HepG2 (cell line): ENCODE results near the gene ABCC12. TPM values are rescaled to one million over a fixed set of nuclear protein-coding genes. Genes with fewer than 3 reads are reported as not detected.
A peak's percentile ranks its signal among the peaks of the same experiment; 100 is the strongest.

ENCODE experiments used
- CEBPG ChIP-seq: IDR thresholded peaks from 2 replicates; pipeline ENCODE4 v1.6.1; 2016
- CREM ChIP-seq, 2 experiments: sonication (generic) in 1 of 2; formaldehyde crosslinking in 1 of 2; IDR thresholded peaks; 2 replicates each; pipeline versions ENCODE4 v1.4.0 to v1.6.1; 2016 to 2020; ENCODE audit warnings: antibody characterized with exemption in 1 of 2, mild to moderate bottlenecking in 1 of 2, missing genetic modification reagents in 1 of 2
- ERF ChIP-seq: IDR thresholded peaks from 2 replicates; pipeline ENCODE4 v1.6.1; 2018; ENCODE audit warnings: missing biosample characterization, missing genetic modification reagents
- ETV5 ChIP-seq: IDR thresholded peaks from 2 replicates; pipeline ENCODE4 v1.6.1; 2018; ENCODE audit warnings: missing biosample characterization, missing genetic modification reagents, inconsistent platforms, borderline replicate concordance
- PHF21A ChIP-seq: sonication (generic); formaldehyde crosslinking; IDR thresholded peaks from 2 replicates; pipeline ENCODE4 v1.5.0; 2020; ENCODE audit warnings: mild to moderate bottlenecking, missing genetic modification reagents
- SAP130 ChIP-seq: IDR thresholded peaks from 2 replicates; pipeline ENCODE4 v1.6.1; 2016; ENCODE audit warnings: low read depth
- SETDB1 ChIP-seq: sonication (generic); formaldehyde crosslinking; IDR thresholded peaks from 2 replicates; pipeline ENCODE4 v1.5.1; 2020; ENCODE audit warnings: missing genetic modification reagents, mild to moderate bottlenecking, borderline replicate concordance
- ZNF124 ChIP-seq: sonication (generic); formaldehyde crosslinking; IDR thresholded peaks from 2 replicates; pipeline ENCODE4 v1.4.0; 2020; ENCODE audit warnings: missing genetic modification reagents
- ZNF441 ChIP-seq: sonication (generic); formaldehyde crosslinking; IDR thresholded peaks from 2 replicates; pipeline ENCODE4 v1.7.0; 2021; ENCODE audit warnings: missing genetic modification reagents, borderline replicate concordance
- polyA plus RNA-seq, 8 experiments: library from polyadenylated mRNA; depleted of rRNA in 3 of 8; stranded (reverse) in 7 of 8; unstranded in 1 of 8; fragments of >200 nt; fragmentation: Illumina TruSeq in 4 of 8; extraction: Trizol in 4 of 8; gene quantifications; 2 replicates each; pipeline versions ENCODE4 v1.2.1 to v1.2.3, GENCODE V29; 2011 to 2016; ENCODE audit warnings: low read depth in 4 of 8, missing spikeins in 1 of 8, mixed read lengths in 1 of 8; ENCODE audit not compliant: insufficient read depth in 1 of 8
- total RNA-seq, 5 experiments: library from RNA; depleted of rRNA; stranded (reverse); fragments of >200 nt; fragmentation: Illumina TruSeq; extraction: Trizol; gene quantifications; 2 replicates each; pipeline ENCODE4 v1.2.3, GENCODE V29; 2016; ENCODE audit warnings: low read depth in 1 of 5
- TF ChIP-seq, protein P1 (sequence below): sonication (generic); formaldehyde crosslinking; IDR thresholded peaks from 2 replicates; pipeline ENCODE4 v1.5.0; 2020; ENCODE audit warnings: mild to moderate bottlenecking, low read depth, missing genetic modification reagents, borderline replicate concordance
- TF ChIP-seq, protein P2 (sequence below): sonication (generic); formaldehyde crosslinking; IDR thresholded peaks from 2 replicates; pipeline ENCODE4 v1.5.0; 2020; ENCODE audit warnings: mild to moderate bottlenecking, missing genetic modification reagents, borderline replicate concordance
- TF ChIP-seq, protein P3 (sequence below), 2 experiments: sonication (generic) in 1 of 2; formaldehyde crosslinking in 1 of 2; IDR thresholded peaks; 2 replicates each; pipeline versions ENCODE4 v1.6.1 to v1.9.0; 2014 to 2022; ENCODE audit warnings: antibody characterized with exemption in 1 of 2, borderline replicate concordance in 1 of 2, inconsistent platforms in 1 of 2, low read depth in 1 of 2, missing genetic modification reagents in 1 of 2
- TF ChIP-seq, protein P4 (sequence below): sonication (generic); formaldehyde crosslinking; IDR thresholded peaks from 2 replicates; pipeline ENCODE4 v1.4.0; 2020; ENCODE audit warnings: mild to moderate bottlenecking, missing genetic modification reagents

ABCC12 gene
- total and polyA plus RNA-seq, 2 of the 13 experiments (the other 11 are each of a cell fraction or from before 2014, with no cell fraction given): not detected

DNA sequence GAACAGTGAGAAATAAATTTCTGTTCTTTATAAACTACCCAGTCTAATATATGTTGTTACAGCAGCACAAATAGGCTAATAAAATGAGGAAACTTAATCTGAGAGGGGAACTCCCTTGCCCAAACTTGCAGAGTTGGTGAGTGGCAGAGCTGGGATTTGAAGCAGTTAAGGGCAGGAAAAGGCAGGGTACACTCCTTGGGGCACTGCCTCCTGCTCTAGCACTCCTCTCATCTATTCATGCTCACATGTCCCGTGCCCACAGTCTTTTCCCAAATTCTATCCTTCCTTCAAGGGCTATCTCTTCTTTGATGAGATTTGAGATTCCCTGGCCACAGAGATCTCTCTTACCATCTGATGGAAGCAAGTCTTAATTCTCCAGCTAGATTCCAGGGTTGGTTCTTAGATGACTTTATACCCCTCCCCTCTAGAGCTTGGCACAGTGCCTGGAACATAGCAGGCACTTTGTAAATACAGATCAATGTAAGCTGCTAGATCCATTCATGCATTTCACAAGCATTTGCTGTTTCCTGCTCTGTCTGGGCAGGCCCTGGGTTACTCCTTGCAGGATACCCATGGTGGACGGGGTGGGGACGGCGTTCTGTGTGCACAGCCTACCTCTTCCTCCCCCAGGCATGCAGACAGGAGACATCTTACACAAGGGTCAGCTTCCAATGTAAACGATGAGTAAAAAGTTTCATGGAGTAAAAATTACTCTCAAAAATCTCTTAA is 39.2 kb upstream of the ABCC12 start (continued):
- TF ChIP-seq, protein P1, sequence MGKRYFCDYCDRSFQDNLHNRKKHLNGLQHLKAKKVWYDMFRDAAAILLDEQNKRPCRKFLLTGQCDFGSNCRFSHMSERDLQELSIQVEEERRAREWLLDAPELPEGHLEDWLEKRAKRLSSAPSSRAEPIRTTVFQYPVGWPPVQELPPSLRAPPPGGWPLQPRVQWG (CRISPR knock-in tag): no peak
- TF ChIP-seq, protein P2, sequence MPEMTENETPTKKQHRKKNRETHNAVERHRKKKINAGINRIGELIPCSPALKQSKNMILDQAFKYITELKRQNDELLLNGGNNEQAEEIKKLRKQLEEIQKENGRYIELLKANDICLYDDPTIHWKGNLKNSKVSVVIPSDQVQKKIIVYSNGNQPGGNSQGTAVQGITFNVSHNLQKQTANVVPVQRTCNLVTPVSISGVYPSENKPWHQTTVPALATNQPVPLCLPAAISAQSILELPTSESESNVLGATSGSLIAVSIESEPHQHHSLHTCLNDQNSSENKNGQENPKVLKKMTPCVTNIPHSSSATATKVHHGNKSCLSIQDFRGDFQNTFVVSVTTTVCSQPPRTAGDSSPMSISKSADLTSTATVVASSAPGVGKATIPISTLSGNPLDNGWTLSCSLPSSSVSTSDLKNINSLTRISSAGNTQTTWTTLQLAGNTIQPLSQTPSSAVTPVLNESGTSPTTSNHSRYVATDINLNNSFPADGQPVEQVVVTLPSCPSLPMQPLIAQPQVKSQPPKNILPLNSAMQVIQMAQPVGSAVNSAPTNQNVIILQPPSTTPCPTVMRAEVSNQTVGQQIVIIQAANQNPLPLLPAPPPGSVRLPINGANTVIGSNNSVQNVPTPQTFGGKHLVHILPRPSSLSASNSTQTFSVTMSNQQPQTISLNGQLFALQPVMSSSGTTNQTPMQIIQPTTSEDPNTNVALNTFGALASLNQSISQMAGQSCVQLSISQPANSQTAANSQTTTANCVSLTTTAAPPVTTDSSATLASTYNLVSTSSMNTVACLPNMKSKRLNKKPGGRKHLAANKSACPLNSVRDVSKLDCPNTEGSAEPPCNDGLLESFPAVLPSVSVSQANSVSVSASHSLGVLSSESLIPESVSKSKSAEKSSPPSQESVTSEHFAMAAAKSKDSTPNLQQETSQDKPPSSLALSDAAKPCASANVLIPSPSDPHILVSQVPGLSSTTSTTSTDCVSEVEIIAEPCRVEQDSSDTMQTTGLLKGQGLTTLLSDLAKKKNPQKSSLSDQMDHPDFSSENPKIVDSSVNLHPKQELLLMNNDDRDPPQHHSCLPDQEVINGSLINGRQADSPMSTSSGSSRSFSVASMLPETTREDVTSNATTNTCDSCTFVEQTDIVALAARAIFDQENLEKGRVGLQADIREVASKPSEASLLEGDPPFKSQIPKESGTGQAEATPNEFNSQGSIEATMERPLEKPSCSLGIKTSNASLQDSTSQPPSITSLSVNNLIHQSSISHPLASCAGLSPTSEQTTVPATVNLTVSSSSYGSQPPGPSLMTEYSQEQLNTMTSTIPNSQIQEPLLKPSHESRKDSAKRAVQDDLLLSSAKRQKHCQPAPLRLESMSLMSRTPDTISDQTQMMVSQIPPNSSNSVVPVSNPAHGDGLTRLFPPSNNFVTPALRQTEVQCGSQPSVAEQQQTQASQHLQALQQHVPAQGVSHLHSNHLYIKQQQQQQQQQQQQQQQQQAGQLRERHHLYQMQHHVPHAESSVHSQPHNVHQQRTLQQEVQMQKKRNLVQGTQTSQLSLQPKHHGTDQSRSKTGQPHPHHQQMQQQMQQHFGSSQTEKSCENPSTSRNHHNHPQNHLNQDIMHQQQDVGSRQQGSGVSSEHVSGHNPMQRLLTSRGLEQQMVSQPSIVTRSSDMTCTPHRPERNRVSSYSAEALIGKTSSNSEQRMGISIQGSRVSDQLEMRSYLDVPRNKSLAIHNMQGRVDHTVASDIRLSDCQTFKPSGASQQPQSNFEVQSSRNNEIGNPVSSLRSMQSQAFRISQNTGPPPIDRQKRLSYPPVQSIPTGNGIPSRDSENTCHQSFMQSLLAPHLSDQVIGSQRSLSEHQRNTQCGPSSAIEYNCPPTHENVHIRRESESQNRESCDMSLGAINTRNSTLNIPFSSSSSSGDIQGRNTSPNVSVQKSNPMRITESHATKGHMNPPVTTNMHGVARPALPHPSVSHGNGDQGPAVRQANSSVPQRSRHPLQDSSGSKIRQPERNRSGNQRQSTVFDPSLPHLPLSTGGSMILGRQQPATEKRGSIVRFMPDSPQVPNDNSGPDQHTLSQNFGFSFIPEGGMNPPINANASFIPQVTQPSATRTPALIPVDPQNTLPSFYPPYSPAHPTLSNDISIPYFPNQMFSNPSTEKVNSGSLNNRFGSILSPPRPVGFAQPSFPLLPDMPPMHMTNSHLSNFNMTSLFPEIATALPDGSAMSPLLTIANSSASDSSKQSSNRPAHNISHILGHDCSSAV (CRISPR knock-in tag): no peak
- peak; percentile 50 for TF ChIP-seq CEBPG (CRISPR knock-in tag)
- TF ChIP-seq, protein P3, sequence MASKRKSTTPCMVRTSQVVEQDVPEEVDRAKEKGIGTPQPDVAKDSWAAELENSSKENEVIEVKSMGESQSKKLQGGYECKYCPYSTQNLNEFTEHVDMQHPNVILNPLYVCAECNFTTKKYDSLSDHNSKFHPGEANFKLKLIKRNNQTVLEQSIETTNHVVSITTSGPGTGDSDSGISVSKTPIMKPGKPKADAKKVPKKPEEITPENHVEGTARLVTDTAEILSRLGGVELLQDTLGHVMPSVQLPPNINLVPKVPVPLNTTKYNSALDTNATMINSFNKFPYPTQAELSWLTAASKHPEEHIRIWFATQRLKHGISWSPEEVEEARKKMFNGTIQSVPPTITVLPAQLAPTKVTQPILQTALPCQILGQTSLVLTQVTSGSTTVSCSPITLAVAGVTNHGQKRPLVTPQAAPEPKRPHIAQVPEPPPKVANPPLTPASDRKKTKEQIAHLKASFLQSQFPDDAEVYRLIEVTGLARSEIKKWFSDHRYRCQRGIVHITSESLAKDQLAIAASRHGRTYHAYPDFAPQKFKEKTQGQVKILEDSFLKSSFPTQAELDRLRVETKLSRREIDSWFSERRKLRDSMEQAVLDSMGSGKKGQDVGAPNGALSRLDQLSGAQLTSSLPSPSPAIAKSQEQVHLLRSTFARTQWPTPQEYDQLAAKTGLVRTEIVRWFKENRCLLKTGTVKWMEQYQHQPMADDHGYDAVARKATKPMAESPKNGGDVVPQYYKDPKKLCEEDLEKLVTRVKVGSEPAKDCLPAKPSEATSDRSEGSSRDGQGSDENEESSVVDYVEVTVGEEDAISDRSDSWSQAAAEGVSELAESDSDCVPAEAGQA (IDR thresholded peaks at IDR 0.05; ENCODE audit: low read depth): no peak
- TF ChIP-seq, protein P3 (CRISPR knock-in tag; IDR thresholded peaks at IDR 0.05; ENCODE audit: borderline replicate concordance): no peak
- peak; percentile 39; the same call in 1 of the 2 replicates for TF ChIP-seq SAP130 (CRISPR knock-in tag)
- TF ChIP-seq ETV5 (CRISPR knock-in tag): peak; percentile 49; the same call in 1 of the 2 replicates
- TF ChIP-seq ERF: peak; percentile 30; the same call in 1 of the 2 replicates
- TF ChIP-seq SETDB1 (CRISPR knock-in tag): no peak
- TF ChIP-seq ZNF124 (CRISPR knock-in tag): no peak
- no peak for TF ChIP-seq CREM (IDR thresholded peaks at IDR 0.05)
- no peak for TF ChIP-seq CREM (CRISPR knock-in tag; IDR thresholded peaks at IDR 0.05)
- TF ChIP-seq ZNF441 (CRISPR knock-in tag): no peak
- TF ChIP-seq PHF21A (CRISPR knock-in tag): 0 out of 2 replicates have a peak, but pooled peaks have one; percentile 22
- TF ChIP-seq, protein P4, sequence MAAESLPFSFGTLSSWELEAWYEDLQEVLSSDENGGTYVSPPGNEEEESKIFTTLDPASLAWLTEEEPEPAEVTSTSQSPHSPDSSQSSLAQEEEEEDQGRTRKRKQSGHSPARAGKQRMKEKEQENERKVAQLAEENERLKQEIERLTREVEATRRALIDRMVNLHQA (CRISPR knock-in tag): no peak
